NCI-H524 treated with DMSO at 0.1 percent for 48 hours (cell line): ENCODE results near the gene ARAP1.

Experiments used
- DNase-seq: peaks from one replicate; lab custom pipeline; 2025; lab: John Stamatoyannopoulos, UW

ARAP1 gene

DNA sequence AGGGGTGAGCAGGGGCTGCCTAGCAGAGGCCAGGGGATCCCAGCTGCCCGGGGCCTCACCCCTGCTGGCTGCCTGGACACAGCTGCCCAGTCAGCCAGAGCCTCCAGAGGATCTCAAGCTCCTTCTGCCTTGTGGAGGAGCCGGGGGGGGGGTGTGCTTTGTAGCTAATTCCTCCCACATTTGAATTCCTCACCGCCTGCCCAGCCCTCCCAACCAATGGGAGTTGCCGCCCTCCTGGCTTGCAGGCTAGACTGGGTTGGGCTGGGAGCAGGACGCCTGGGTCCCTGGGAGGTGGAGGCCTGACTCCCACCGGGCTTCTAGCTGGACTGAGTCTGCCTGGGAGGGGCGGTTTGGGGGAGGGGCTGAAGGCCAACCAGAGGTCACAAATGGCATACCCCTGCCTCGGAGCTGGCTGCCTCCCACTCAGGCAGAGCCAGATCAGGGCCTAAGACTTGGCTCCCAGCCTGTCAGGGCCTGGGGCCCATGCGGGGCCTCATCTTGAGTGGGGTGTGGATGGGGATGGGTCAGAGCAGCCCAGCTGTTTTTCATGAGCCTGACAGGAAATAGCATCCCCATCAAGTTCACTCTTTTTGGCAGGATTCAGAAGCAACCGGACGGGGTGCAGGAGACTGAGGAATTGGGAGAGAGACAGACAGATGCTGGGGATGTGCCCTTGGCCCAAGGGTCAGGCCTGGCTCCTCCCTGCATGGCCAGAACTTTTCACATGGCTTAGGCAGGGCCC lies 48.8 kb downstream of the ARAP1 start:
- DNase-seq: no peak

DNA sequence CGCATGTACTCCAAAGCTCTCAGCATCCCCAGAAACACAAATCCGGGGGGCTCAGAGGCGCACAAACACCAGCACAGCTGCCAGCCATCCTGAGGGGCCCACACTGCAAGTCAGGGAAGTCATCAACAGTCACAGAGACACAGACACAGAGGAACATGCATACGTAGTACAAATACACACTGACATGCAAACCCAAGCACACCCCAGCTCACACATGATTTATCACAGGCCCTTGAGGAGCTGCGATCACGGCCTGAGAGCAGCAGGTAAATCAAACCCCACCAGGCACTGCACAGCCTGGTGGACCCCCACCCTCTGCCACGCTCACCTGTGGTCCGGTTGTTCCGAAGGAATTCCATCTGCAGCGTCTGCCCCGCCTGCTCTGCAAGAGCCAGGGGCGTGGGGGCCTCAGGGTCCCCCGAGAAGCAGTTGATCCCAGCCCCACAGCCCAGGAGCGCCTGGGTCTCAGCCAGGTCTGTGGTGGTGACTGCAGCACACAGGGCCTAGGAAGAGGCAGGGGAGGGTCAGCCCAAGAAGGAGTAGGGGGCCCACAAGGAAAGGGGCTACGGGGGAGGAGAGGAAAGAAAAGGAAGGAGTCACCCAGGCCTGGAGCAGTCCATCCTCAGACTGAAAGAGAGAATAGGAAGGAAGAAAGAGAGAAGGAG lies 49.5 kb downstream of the ARAP1 start:
- DNase-seq: no peak

DNA sequence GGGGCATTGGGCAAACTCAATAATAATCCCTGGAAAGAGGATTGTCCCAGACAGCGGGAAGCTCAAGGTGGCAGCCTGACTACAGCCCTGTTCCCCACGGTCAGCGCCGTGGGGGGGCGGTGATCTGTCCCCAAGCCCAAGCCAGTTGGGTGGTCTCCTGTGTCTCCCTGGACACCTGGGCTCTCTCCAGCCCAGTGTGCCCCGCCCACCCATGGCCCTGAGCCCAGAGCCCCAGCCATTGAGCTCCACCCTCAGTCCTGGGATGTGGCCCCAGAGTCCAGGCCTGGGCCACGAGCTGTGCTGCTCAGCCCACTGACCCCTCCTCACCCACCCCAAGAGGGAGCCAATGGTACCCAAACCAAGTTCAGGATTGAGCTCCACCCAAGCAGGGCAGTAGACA lies 50.1 kb downstream of the ARAP1 start:
- DNase-seq: no peak

DNA sequence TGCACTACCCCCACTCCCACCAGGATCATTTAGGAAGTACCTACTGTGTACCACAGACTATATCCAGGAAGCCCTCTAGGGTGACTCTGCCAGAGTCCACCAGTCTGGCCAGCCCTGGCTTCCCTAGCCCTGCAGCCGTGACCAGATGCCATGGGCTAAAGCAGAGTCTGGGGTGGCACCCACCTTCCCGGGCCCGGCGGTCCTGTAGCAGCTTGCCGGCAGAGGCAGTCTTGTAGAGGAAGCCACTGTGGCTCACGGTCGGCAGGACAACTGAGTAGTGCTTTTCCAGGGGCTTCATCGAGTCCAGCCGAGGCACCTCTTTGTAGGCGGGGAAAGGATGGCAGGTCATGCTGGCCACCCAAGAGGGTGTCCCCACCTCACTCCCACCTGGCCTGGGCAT lies 50.7 kb downstream of the ARAP1 start:
- DNase-seq: no peak

DNA sequence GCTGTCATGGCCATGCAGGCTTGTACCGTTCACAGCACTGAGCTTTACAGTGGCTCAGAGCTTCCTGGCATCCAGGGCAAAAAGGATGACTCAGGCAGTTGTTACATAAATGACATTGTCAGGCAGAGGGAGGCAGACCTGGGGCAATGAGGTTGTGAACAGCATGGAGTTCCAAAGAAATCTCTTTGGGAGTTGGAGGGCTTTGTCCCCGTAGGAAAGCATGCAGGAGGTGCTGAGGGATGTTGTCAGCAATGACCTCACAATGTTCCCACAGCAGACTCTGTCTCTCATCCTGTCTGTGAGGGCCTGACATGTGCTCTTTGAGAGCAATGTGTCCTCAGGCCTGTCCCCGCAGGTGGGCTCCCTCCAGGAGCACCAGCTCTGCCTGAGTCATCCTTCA lies 52.1 kb downstream of the ARAP1 start:
- DNase-seq: no peak

DNA sequence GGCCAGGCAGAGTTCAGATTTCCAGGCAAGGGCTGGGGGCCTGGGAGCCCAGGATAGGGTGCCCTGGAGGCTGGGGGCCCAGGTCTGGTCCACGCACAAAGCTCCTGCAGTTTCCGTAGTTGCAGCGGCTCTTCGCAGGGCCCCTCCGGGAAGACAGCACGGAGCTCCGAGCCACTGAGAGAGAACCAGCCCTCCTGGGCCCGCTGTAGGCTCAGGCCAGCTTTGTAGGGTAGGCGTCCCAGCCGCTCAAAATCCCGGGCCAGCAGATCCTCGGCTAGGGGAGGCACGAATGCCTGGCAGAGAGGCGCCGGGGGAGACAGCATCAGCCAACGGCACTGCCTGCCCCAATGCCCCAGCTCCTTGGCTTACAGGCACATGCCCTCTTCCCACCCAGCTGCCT lies 54.4 kb downstream of the ARAP1 start:
- DNase-seq: no peak

DNA sequence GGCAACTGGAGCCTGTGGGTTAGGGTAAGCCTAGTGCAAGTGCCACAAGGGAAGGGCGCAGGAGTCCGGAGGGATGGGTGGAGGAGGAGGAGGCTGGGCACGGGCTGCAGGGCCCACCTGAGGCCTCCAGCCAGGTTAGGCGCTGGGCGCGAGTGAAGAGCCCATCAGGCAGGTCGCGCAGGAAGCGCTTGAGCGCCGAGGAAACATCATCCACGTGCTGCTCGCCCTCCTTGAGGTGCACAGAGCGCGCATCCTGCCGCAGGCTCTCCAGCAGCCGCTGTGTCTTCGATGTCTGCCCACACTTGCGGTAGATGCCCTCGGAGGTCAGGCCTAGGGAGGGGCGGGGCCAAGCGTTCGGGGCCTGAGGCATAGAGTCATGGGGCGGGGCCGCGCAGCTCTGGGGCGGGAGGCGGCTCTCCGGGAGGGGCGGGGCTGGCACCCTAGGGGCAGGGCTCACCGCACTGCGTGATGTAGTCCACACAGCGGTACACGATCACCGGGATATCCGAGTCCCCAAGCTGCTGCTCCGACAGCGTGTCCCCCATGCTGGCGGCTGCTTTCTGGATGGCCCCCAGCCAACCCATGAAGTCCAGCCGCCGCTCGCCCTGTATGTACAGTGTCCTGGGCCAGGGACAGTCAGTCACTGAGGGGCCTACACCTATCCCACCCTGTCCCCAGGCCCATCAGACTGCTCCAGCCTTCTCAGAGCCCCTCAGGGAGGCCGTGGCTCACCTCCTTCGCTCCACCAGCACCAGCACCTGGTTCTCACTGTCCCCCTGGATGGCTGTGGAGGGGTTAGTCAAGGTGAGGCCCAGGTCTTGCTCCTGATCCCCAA lies 55.1 kb downstream of the ARAP1 start:
- no peak for DNase-seq

DNA sequence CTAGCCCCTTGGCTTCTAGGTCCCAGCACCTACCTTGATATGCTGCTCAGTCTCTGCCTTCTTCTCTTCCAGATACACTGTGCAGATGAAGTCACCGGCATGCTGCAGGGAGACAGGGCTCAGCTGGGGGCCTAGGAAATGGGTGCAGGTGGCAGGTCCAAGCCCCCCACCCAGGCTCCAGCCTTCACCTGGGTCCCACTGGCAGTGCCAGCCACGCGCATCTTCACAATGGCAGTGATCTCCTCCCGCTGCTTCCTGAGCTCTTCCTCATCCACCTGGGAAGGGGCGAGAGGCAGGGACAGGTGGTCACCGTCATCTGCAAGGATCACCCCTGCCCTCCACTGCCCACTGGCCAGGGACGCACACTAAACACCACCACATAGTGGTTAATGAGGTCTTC lies 56.9 kb downstream of the ARAP1 start:
- DNase-seq: no peak

DNA sequence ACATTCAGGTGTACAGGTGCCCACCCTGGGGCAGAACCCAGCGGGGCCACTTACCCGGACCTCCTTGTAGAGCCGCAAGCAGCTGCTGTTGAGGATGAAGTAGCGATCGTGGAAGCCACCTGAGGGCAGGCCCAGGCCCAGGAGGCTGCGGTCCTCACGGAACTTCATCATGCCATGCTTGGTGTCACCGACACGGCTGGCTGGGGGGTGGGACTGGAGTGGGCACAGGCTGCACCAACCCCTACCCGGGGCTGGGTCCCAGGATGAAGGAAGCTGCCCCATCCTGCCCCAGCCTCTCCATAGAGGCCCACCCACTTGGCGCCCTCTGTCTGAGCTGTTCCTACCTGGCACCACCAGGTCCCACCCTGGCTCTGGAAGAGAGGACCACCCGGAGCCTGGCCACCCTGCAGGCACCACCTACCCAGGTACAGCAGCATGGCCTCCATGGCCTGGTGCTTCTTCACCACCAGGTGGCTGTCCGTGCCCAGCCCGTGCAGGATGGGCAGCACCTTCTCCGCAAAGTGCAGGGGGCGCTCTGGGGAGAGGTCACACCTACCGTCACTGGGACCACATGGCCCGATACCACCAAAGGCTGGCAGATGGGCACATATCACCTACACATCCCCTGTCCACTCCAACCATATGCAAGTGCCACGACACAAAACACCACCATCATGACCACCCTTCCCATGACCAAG lies 58.8 kb downstream of the ARAP1 start:
- DNase-seq: no peak

DNA sequence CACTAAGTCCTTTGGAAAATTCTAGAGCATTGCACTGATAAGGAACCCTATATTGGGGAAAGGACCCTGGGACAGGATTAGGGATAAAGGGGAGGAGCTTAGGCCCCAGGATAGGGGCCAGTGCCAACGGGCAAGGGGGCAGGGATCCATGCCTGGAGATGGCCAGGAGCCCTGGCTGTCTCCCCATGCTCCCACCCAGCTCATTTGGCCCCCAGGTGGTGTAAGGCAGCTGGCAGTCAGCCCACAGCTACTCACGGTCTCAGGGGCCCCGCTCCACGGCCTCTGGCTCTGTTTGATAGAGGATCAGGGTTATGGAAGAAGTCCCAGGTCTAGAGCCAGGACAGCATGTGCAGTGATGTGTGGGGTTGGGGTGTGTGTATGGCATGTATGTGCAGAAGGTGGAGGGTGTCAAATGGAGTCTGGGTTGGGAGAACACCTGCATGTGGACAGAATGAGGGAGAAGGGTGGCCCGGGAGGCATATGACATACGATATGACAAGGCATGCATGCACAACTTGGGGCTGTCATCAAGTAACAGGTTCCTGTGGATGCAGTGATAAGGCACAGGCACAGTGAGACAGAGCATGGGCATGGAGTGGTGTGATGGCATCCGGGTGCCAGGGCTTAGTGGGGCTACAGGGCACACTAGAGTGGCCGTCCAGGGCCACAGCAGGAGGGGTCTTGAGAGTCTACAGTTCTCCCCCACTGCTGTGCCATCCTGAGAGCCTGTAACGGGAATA lies 59.5 kb downstream of the ARAP1 start:
- no peak for DNase-seq

DNA sequence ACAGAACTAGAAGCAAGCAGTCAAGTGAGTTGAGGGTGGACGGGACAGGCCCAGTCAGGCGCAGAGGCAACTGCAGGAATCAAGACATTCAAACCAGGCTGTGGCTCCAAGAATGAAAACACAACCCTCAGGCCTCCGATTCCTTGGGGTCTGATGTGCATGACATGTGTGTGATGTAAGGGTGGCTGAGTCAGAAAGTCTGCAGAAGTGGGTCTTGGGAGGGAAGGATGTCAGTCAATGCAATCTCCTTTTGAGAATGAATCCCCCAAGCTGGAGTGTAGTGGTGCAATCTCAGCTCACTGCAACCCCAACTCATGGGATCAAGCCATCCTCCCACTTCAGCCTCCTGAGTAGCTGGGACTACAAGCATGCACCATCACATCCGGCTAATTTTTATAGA lies 62.0 kb downstream of the ARAP1 start:
- no peak for DNase-seq

DNA sequence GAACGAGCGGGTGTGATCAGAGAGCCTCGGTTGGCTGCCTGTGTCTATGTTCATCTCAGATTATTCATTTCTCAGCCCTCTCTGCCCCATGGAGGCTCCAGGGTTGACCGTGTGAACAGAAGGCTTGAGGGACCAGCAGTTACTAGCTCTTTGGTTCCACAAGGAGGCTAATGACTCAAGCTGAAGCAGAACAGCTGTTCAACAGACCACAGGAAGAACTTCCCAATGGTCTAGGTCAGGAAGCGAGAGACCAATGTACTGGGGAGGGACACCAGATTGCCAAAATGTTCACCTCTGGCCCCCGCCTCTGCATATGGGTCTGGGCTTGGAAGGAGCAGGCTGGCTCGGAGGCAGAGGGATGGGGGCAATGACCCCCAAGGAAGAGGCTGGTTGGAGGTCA lies 63.3 kb downstream of the ARAP1 start:
- DNase-seq: no peak

DNA sequence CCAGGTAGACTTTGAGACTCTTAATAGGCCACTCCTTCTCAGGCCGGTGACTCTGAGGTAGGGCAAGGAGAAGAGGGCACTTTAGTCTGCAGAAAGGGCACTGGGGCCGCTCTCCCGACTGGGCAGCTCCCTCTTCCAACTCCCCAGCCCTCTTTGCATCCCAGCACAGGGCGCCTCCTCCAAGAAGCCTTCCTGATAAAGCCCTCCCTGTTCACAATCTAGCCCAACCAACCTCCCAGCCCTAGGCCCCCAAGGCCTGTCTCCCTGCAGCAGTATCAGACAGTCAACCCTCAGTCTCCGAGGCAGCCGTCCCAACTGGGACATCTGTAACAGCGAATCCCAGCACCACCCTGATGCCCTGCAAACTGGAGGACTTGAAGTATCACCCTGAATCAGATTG lies 63.7 kb downstream of the ARAP1 start:
- DNase-seq: no peak

DNA sequence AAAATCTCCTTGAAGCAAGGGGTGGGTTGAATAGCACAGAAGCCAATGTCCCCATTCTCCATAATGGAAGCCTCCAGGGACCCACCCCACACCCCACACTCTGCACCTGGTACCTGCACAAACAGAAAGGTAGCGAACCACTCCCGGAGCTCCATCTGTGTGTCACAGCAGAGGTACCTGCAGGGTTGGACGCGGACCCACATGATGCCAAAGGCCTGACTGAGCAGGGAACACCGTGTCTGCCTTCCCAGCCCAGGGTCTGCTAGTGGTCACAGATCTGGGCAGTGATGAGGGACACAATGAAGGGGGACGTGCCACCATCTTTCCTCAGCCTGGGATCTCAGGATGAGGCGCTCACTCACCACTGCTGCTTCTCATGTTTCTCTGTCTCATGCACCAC lies 64.9 kb downstream of the ARAP1 start:
- no peak for DNase-seq

DNA sequence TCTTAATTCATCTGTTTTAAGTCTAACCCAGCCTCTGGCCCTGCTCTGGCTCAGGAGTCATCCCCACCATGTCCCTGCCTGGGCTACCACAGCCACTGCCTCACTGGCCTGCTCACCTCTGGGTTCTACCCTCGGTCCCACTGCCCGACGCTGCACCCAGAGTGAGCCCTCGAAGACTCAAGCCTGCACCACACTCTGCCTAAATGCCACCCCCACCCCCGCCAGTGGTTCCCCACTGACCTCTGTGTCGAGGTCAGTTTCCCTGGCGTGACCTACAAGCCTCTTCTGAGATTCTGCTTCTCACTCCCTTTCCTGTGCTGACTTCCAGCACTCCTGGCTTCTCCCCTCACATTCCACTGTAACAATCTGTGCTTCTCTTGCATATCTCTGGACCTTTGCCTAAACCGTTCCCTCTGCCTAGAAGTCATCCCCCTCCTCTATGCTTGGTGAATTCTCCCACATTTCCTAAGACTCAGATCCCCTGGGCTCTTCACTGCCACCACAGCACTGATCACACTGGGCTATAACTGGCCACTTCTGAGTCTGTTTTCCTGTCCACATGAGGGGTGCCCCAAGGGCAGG lies 65.5 kb downstream of the ARAP1 start:
- DNase-seq: no peak

DNA sequence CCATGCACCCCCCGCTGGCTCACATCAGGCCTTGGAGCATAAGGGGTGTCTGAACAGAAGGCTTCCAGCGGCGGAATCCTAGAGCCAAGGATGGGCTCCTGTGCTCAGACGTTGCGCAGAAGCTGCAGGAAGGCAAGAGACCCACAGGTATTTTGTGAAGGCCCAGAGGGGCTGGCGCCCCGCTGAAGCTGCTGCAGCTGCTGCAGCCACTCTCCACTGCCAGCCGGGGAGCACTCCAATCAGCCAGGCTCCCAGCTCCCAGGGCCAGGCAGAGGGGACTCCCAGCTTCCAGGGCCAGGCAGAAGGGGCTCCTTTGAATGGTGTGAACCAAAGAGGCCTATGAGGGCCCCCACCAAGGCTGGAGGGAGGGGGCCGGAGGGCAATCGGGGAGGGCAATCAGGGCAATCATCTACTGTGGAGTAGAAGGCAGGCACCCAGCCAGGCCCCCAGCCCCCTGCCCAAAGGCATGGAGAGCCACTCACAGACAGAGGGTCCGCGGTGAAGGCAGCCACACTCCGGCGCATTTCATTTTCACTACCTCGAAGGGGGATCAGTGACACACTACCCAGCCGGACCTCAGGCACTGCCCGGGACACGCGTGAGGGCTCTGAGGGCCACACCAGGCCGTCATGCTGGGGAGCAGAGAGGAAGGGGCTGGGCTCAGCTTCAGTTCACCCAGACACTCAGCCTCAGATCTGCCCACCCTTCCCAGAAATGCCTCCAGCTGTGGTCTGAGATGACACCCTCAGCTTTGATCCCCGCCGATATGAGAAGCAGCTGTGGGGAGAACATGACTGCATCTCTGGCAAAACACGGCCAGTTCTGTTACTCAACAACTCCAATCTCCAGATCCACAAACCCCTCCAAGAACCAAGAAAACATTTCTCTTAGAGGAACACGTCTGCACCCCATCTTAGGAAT lies 66.4 kb downstream of the ARAP1 start:
- DNase-seq: no peak

DNA sequence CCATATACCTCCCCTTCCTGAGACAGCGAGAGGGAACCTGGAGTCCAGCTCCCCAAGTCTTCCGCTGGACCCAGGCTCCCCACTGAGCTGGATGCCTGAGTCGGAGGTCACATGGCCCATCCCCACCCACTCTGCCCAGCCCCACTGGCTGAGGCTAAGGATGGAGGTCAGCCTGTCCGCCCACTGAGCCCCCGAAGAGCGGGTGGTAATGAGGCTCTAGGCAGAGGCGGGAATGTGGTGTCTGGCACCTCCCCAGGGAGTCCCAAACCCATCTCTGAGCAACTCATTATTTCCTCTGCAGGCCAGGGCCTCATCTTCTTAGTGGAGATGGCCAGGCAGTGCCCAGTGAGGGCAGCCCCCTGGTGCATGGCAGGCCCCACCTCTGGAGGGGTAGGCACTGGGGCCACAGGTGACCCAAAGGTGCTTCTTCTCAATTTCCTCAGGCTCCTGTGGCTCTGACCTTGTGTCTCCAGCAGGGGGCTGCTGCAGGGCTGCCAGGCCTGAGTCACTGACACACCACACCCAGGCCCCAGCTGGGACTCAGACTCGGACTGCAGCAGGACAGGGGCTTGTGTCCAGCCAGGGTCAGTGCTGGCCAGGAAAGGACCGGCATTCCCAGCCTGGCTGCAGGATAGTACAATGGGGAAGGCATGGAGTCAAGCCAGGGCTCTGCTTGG lies 67.8 kb downstream of the ARAP1 start:
- no peak for DNase-seq

DNA sequence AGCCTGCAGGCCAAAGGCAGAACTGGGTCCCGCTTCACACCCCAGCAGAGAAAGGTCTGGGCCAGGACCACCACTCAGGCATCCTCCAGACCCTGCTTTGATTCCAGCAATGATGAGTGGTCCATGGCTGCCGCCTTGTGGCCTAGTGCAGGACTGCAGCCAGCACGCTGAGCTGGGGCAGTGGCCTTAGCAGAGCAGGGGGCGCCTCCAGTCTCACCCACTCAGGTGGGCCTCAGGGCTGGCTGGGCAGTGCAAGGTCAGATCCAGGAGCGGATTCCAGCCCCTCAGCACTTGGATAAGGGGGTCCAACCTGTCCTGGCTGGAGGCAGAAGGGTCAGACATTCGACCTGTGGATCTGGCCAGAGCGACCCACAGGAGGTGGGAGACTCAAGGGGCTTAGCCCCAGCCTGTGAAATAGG lies 68.4 kb downstream of the ARAP1 start:
- DNase-seq: no peak

DNA sequence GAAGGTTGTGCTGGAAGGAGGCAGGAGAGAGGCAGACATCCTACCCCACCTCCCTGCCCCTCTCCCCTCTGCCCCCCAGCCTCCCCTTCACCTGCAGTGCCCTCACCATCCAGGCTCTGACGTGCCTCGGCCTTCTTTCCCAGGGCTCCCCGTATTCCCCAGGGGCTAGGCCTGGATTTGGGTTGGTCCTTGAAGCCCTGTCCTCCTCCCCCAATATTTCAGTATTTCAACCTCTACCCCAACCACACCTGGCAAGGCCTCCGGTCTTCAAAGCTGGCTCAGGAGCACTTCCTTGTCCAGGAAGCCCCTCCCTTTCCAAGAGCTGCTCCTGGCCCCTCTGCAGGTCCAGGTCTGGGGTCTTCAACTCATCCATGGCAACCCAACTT lies 69.4 kb downstream of the ARAP1 start:
- DNase-seq: no peak
